ENCODE data around the gene RAPGEF1. TPM values are rescaled to one million over a fixed set of nuclear protein-coding genes. Genes with fewer than 3 reads are reported as not detected.
"Not testable (repeated sequence)": the region's sequence is repeated elsewhere in the genome, so short reads cannot be mapped to it uniquely, and the experiment has no call there.

RAPGEF1 gene
- total and polyA plus RNA-seq, 4 donors, result 17.5 to 93.2 (median 54.7) TPM

GRCh38 chr9:131688377-131688776 lies 51.5 kb downstream of the RAPGEF1 start:
- DNase-seq, result no peak
- Histone ChIP-seq H3K4me3 (ENCODE audit: low read length in 2 of 2) (no peak overlapping the region), H3K4me1 (ENCODE audit: control insufficient read depth in 1 of 2, insufficient read depth in 2 of 2, low read length in 2 of 2) (peaks cover 0 to 9% of the 10 kb centered on the region in 2 donors), H3K27me3 (ENCODE audit: control insufficient read depth in 1 of 2, insufficient read depth in 2 of 2, low read length in 1 of 2) (no peaks in the 10 kb centered on the region), H3K27ac (ENCODE audit: low read depth in 1 of 2, low read length in 2 of 2) (no peak overlapping the region), H3K36me3 (ENCODE audit: control insufficient read depth in 1 of 2, insufficient read depth in 2 of 2, low read length in 1 of 2) (no peaks in the 10 kb centered on the region), H3K9me3 (ENCODE audit: control insufficient read depth, low read length) (no peaks in the 10 kb centered on the region)
- WGBS, 2 donors, result 92 to 97% methylated on average over 3 of the region's 3 CpGs
- intact Hi-C loops (cut with DNase I), result no loop called here
- ATAC-seq (ENCODE audit: low FRiP score), result no peak

GRCh38 chr9:131685753-131686706 lies 53.8 kb downstream of the RAPGEF1 start:
- no peaks in the 10 kb centered on the region for H3K27me3 ChIP-seq (ENCODE audit: control insufficient read depth in 1 of 2, insufficient read depth in 2 of 2, low read length in 1 of 2)
- H3K36me3 ChIP-seq (ENCODE audit: control insufficient read depth in 1 of 2, insufficient read depth in 2 of 2, low read length in 1 of 2), result no peaks in the 10 kb centered on the region
- 91% methylated on average over 15 of the region's 15 CpGs for WGBS, 2 donors
- ATAC-seq (ENCODE audit: low FRiP score), result no peak
- H3K9me3 ChIP-seq (ENCODE audit: control insufficient read depth, low read length), result no peaks in the 10 kb centered on the region
- no peak for DNase-seq
- peaks cover 1 to 3% of the 10 kb centered on the region in 2 donors for H3K4me1 ChIP-seq (ENCODE audit: control insufficient read depth in 1 of 2, insufficient read depth in 2 of 2, low read length in 2 of 2)
- H3K27ac ChIP-seq (ENCODE audit: low read depth in 1 of 2, low read length in 2 of 2), result no peak overlapping the region
- no peak overlapping the region for H3K4me3 ChIP-seq (ENCODE audit: low read length in 2 of 2)
- intact Hi-C loops (cut with DNase I), result no loop called here

- H3K27me3 ChIP-seq (ENCODE audit: control insufficient read depth in 1 of 2, insufficient read depth in 2 of 2, low read length in 1 of 2); H3K9me3 ChIP-seq (ENCODE audit: control insufficient read depth, low read length); DNase-seq; H3K4me3 ChIP-seq (ENCODE audit: low read length in 2 of 2); H3K4me1 ChIP-seq (ENCODE audit: control insufficient read depth in 1 of 2, insufficient read depth in 2 of 2, low read length in 2 of 2); H3K27ac ChIP-seq (ENCODE audit: low read depth in 1 of 2, low read length in 2 of 2); ATAC-seq (ENCODE audit: low FRiP score); intact Hi-C loops (cut with DNase I); H3K36me3 ChIP-seq (ENCODE audit: control insufficient read depth in 1 of 2, insufficient read depth in 2 of 2, low read length in 1 of 2): not testable (repeated sequence)
- WGBS, 2 donors, result 96 to 97% methylated on average over 4 of the region's 4 CpGs
These were observed 56.8 kb downstream of the RAPGEF1 start for GRCh38 chr9:131683094-131683493.

DNA sequence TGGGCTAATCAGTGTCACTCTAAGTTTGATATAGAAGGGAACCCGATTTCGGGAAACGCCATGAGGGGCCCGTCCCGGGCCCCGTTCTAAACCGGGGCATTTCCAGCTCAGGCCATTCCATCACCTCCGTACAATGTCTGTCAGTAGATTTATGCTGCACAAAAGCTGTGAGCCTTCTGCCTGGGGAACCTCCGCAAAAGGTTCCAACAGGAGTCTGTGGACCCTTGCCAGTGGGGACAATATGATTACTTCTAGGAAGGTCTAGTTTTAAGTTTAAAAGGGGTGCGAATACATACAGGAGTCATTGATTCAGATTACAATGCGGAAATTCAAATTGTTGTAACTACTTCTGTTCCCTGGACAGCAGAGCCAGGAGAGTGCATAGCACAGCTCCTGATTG lies 57.6 kb downstream of the RAPGEF1 start:
- peaks cover 1 to 7% of the 10 kb centered on the region in 2 donors for H3K4me1 ChIP-seq (ENCODE audit: control insufficient read depth in 1 of 2, insufficient read depth in 2 of 2, low read length in 2 of 2)
- WGBS, 2 donors, result 3 to 7% methylated on average over 11 of the region's 11 CpGs
- DNase-seq (no peak), ATAC-seq (ENCODE audit: low FRiP score) (no peak)
- no peaks in the 10 kb centered on the region for H3K36me3 ChIP-seq (ENCODE audit: control insufficient read depth in 1 of 2, insufficient read depth in 2 of 2, low read length in 1 of 2)
- no peak overlapping the region for H3K4me3 ChIP-seq (ENCODE audit: low read length in 2 of 2)
- peak overlapping the region; percentile 77 to 82 for H3K27ac ChIP-seq (ENCODE audit: low read depth in 1 of 2, low read length in 2 of 2)
- no peaks in the 10 kb centered on the region for H3K27me3 ChIP-seq (ENCODE audit: control insufficient read depth in 1 of 2, insufficient read depth in 2 of 2, low read length in 1 of 2)
- intact Hi-C loops (cut with DNase I), result no loop called here
- H3K9me3 ChIP-seq (ENCODE audit: control insufficient read depth, low read length), result no peaks in the 10 kb centered on the region

GRCh38 chr9:131681826-131682225 lies 58.0 kb downstream of the RAPGEF1 start:
- H3K4me3 ChIP-seq (ENCODE audit: low read length in 2 of 2); H3K4me1 ChIP-seq (ENCODE audit: control insufficient read depth in 1 of 2, insufficient read depth in 2 of 2, low read length in 2 of 2); ATAC-seq (ENCODE audit: low FRiP score); H3K9me3 ChIP-seq (ENCODE audit: control insufficient read depth, low read length); DNase-seq; H3K27me3 ChIP-seq (ENCODE audit: control insufficient read depth in 1 of 2, insufficient read depth in 2 of 2, low read length in 1 of 2); intact Hi-C loops (cut with DNase I); H3K36me3 ChIP-seq (ENCODE audit: control insufficient read depth in 1 of 2, insufficient read depth in 2 of 2, low read length in 1 of 2): not testable (repeated sequence)
- H3K27ac ChIP-seq (ENCODE audit: low read depth in 1 of 2, low read length in 2 of 2), result peak overlapping the region in 1 of 2 donors; percentile 82
- 25 to 28% methylated on average over 10 of the region's 10 CpGs for WGBS, 2 donors

- H3K9me3 ChIP-seq (ENCODE audit: control insufficient read depth, low read length); H3K27me3 ChIP-seq (ENCODE audit: control insufficient read depth in 1 of 2, insufficient read depth in 2 of 2, low read length in 1 of 2); H3K4me3 ChIP-seq (ENCODE audit: low read length in 2 of 2); DNase-seq; H3K4me1 ChIP-seq (ENCODE audit: control insufficient read depth in 1 of 2, insufficient read depth in 2 of 2, low read length in 2 of 2); intact Hi-C loops (cut with DNase I); H3K36me3 ChIP-seq (ENCODE audit: control insufficient read depth in 1 of 2, insufficient read depth in 2 of 2, low read length in 1 of 2); ATAC-seq (ENCODE audit: low FRiP score): not testable (repeated sequence)
- H3K27ac ChIP-seq (ENCODE audit: low read depth in 1 of 2, low read length in 2 of 2), result peak overlapping the region in 1 of 2 donors; percentile 28
- 70 to 77% methylated on average over 5 of the region's 5 CpGs for WGBS, 2 donors
These were observed 58.8 kb downstream of the RAPGEF1 start for GRCh38 chr9:131681108-131681507.

DNA sequence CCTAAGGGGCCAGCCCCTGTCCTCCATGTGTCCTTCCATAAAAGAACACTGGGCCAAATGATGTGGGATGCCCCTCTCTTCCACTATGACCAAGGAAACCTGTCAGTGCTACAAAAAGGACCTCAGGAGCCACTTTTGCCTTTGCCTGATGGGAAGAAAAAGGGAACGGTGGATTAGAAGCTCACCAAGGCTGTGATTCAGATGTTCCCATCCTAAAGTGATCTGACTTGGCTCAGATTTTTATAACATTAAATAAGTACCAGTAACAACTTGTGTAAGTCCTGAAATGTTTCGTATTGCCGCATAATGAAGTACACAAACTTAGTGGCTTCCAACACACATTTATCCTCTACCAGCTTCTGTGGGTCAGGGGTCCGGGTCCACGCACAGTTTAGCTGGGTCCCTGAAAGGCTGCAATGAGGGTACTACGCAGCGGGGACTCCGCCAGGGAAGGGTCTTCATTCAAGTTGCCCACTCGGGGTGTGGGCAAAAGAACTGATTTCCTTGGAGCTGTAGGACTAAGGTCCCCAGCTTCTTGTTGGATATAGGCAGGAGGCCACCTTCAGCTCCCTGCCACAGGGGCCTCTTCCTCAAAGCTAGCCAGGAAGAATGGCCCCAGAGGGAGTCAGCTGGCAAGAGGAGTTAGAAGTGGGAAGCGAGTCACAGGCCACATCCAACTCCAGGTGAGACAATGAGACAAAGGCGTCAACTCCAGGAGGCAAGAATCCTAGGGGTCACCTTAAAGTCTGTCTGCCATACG lies 60.4 kb downstream of the RAPGEF1 start:
- ATAC-seq (ENCODE audit: low FRiP score) (no peak), DNase-seq (no peak)
- intact Hi-C loops (cut with DNase I), result loop anchor here (5.0 kb wide), 5 partner anchors 33 to 72 kb away; no protein-coding TSS in a partner anchor
- Histone ChIP-seq H3K4me1 (ENCODE audit: control insufficient read depth in 1 of 2, insufficient read depth in 2 of 2, low read length in 2 of 2) (peaks cover 1 to 12% of the 10 kb centered on the region in 2 donors), H3K27me3 (ENCODE audit: control insufficient read depth in 1 of 2, insufficient read depth in 2 of 2, low read length in 1 of 2) (no peaks in the 10 kb centered on the region), H3K27ac (ENCODE audit: low read depth in 1 of 2, low read length in 2 of 2) (peak overlapping the region; percentile 86 to 98), H3K4me3 (ENCODE audit: low read length in 2 of 2) (no peak overlapping the region), H3K36me3 (ENCODE audit: control insufficient read depth in 1 of 2, insufficient read depth in 2 of 2, low read length in 1 of 2) (no peaks in the 10 kb centered on the region), H3K9me3 (ENCODE audit: control insufficient read depth, low read length) (no peaks in the 10 kb centered on the region)
- 92% methylated on average over 12 of the region's 12 CpGs for WGBS, 2 donors

GRCh38 chr9:131678499-131679111 lies 61.3 kb downstream of the RAPGEF1 start:
- Histone ChIP-seq H3K27me3 (ENCODE audit: control insufficient read depth in 1 of 2, insufficient read depth in 2 of 2, low read length in 1 of 2) (no peaks in the 10 kb centered on the region), H3K36me3 (ENCODE audit: control insufficient read depth in 1 of 2, insufficient read depth in 2 of 2, low read length in 1 of 2) (no peaks in the 10 kb centered on the region), H3K4me3 (ENCODE audit: low read length in 2 of 2) (no peak overlapping the region), H3K9me3 (ENCODE audit: control insufficient read depth, low read length) (no peaks in the 10 kb centered on the region), H3K4me1 (ENCODE audit: control insufficient read depth in 1 of 2, insufficient read depth in 2 of 2, low read length in 2 of 2) (peaks cover 1 to 12% of the 10 kb centered on the region in 2 donors), H3K27ac (ENCODE audit: low read depth in 1 of 2, low read length in 2 of 2) (peak overlapping the region; percentile 86 to 98)
- intact Hi-C loops (cut with DNase I), result loop anchor here (5.0 kb wide), 5 partner anchors 34 to 71 kb away; no protein-coding TSS in a partner anchor
- peak; percentile 89 to 90 for DNase-seq
- peak; percentile 90 for ATAC-seq (ENCODE audit: low FRiP score)
- WGBS, 2 donors, result 9 to 12% methylated on average over 5 of the region's 5 CpGs
